GM12873 (cell line): Measurements from ENCODE around the gene GMDS.

Experiments
- TF ChIP-seq, protein P1 (sequence below): IDR thresholded peaks from 2 replicates; pipeline ENCODE4 v1.5.1; 2012; ENCODE audit warnings: low read depth, mild to moderate bottlenecking, moderate library complexity, low read length, control low read depth; ENCODE audit not compliant: insufficient read depth; ENCODE audit errors: missing control alignments

GMDS gene

DNA sequence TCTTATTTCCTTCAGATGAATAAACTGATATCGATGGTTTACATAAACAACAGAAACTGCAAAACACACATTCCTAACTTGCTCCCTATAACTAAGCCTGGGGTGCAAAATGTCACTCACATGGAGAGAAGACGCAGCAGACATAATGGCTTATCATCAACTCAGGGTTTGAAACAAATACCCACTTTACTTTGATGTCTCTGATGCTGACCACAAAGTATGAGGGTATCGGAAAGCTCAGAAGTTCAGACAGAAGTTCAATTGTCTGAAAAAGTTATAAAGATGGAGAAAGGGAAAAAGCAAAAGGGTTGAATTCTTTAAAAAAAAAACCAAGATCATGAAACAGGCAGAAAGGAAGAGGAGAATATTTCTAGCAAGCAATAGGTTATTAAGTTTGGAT is 533.0 kb downstream of the GMDS start:
- TF ChIP-seq, protein P1, sequence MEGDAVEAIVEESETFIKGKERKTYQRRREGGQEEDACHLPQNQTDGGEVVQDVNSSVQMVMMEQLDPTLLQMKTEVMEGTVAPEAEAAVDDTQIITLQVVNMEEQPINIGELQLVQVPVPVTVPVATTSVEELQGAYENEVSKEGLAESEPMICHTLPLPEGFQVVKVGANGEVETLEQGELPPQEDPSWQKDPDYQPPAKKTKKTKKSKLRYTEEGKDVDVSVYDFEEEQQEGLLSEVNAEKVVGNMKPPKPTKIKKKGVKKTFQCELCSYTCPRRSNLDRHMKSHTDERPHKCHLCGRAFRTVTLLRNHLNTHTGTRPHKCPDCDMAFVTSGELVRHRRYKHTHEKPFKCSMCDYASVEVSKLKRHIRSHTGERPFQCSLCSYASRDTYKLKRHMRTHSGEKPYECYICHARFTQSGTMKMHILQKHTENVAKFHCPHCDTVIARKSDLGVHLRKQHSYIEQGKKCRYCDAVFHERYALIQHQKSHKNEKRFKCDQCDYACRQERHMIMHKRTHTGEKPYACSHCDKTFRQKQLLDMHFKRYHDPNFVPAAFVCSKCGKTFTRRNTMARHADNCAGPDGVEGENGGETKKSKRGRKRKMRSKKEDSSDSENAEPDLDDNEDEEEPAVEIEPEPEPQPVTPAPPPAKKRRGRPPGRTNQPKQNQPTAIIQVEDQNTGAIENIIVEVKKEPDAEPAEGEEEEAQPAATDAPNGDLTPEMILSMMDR, result no peak

DNA sequence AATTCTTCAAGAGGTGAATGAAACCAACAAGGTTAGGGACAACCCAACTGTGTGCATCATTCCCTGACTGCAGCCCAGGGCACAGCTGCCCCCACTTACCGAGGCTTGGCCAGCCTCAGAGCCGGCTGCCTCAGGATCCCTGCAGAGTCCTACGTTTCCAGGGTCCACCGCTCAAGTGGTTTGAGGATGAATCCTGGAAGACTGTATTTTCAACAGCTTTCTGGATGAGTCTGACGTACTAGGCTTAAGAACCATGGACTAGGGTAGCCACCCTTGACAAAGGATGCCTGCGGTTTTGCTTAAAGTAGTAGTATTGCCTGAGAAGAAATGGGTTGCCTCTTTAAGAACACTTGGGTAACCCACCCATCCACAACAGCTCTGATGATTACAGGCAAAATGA is 534.3 kb downstream of the GMDS start:
- TF ChIP-seq, protein P1, result no peak

DNA sequence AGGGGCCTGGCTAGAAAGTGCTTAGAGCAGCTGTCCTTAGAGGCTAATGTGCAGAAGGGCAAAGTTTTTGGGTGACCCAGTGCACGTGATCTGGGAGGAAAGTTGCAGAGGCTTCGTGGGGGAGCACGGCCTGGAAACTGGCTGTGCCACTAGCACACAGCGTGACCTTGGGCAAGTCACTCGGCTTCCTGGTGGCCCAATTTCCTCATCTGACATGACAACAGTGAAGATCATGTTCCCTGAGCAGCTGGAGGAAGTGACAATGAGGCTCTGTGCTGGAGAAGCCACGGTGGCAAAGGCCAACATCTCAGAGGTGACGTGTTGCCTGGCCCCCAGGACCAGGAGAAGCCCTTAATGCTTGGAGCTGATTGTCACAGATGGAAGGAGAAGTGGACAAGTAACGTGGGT is 536.2 kb downstream of the GMDS start:
- TF ChIP-seq, protein P1, result no peak

DNA sequence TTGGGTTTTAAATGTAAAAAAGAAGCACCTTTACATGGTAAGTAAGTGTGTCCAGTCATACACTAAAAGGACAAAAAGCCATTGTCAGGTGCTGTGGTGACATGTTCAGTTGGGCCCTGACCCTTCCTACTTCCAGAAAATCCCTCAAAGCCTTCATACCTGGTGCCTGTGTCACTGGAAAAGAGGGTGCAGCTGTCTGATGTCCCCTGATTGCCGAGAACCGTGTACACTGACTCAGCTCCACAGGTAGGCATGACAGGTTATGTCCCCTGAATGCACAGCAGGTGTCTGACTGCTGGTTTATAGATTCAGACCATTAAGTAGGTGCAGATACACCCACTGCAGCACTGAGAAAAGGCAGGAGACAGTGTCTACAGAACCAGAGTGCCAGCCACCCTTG is 536.6 kb downstream of the GMDS start:
- TF ChIP-seq, protein P1, result no peak

DNA sequence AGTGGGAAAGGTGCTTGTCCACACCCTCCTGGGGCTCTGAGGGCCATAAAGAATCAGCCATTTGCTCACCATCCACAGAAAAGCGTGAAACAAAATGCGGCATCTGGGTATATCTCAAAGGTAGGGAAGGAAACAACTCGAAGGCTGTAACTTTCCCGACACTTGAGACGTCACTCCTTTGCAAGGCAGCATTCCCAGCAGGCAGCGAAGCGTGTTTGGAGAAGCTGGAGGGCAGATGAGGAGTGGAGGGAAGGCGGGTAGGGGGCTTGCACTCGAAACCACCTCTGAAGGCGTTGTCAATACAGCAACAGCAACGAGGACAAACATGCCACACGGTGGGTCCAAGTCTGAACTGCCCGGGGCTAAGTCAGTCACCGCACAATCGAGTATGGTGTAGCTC is 537.3 kb downstream of the GMDS start:
- TF ChIP-seq, protein P1, result no peak

DNA sequence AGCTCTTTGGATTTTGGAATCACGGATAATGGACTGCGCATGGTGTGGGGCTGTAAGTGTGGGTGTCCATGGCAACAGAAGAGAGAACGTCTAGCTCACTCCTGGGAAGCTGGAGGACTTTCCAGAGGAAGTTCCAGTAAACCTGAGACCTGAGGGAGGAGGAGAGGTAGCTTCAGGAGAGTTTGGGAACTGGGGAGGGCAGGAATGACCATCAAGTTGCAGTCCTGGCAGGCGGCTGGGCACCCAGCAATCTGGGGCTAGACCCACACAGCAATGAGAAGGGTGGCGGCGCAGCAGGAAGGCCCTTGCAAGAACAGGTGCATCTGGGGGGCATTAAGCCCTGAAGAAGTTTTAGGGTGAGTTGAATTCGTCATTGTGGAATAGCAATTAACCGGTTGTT is 539.8 kb downstream of the GMDS start:
- TF ChIP-seq, protein P1, result no peak

DNA sequence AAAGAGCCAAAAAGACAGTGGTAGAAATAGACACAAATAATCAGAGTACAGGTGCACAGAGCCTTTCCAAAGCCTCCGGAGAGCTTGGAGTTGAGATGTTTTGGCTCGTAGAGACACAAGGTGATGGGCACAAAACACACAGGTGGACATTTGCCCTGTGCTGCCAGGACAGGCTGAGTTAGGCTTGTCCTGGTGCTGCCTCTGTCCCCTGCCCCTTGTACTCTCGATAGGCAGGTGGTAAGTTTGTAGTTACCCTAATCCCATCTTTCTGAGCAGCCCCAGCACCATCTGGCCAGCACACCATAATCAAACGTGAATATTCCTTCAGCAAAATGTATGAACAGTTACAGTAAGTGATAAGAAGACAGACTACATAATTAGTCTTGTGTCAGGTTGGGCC is 540.2 kb downstream of the GMDS start:
- TF ChIP-seq, protein P1, result no peak
